WTC11 (cell line): ENCODE measurements around the gene ZBP1. TPM values are rescaled to one million over a fixed set of nuclear protein-coding genes. Genes with fewer than 3 reads are reported as not detected.

Experiments
- ATAC-seq: fragments of 200-7000 bp; cut with Tn5 transposase; 2 replicates; pipeline ENCODE4 v1.10.0; 2021; ENCODE audit warnings: mild to moderate bottlenecking, moderate library complexity
- CTCF ChIA-PET: fragments of 300-600 bp; sonication (Branson Sonifier 250); formaldehyde crosslinking; loops from one replicate; lab custom pipeline; 2021; ENCODE audit warnings: antibody characterized with exemption; lab: Charles Lee
- POLR2A ChIA-PET: fragments of 350-600 bp; sonication (Branson Sonifier 250); formaldehyde crosslinking; loops from one replicate; lab custom pipeline; 2021; ENCODE audit warnings: antibody characterized with exemption; lab: Charles Lee
- DNase-seq: peaks from one replicate; pipeline ENCODE4 v3.0.0; 2021; ENCODE audit warnings: low spot score
- H3K27ac Mint-ChIP-seq: 2 replicates; pipeline ENCODE4 v1.8.0; 2021; ENCODE audit warnings: mixed read lengths
- H3K27me3 Mint-ChIP-seq: 2 replicates; pipeline ENCODE4 v1.8.0; 2021; ENCODE audit warnings: low read depth, mild to moderate bottlenecking, moderate library complexity, mixed read lengths
- H3K36me3 Mint-ChIP-seq: 2 replicates; pipeline ENCODE4 v1.8.0; 2021; ENCODE audit warnings: mixed read lengths
- H3K4me1 Mint-ChIP-seq: 2 replicates; pipeline ENCODE4 v1.8.0; 2022; ENCODE audit warnings: mixed read lengths
- H3K4me3 Mint-ChIP-seq: 2 replicates; pipeline ENCODE4 v1.8.0; 2021; ENCODE audit warnings: mild to moderate bottlenecking, moderate library complexity, mixed read lengths
- H3K9me3 Mint-ChIP-seq: 2 replicates; pipeline ENCODE4 v1.8.0; 2021; ENCODE audit warnings: mixed read lengths
- ATF1 ChIP-seq: sonication (generic); formaldehyde crosslinking; IDR thresholded peaks from 2 replicates; pipeline ENCODE4 v1.8.1; 2023; ENCODE audit warnings: mild to moderate bottlenecking, moderate library complexity, missing genetic modification reagents
- CREB1 ChIP-seq: sonication (generic); formaldehyde crosslinking; IDR thresholded peaks from 2 replicates; pipeline ENCODE4 v1.8.0; 2023; ENCODE audit warnings: mild to moderate bottlenecking, missing genetic modification reagents
- E2F4 ChIP-seq: sonication (generic); formaldehyde crosslinking; IDR thresholded peaks from 2 replicates; pipeline ENCODE4 v1.8.1; 2022; ENCODE audit warnings: low read depth, mild to moderate bottlenecking, moderate library complexity, missing genetic modification reagents, borderline replicate concordance
- EMX1 ChIP-seq: fragments of 250-450 bp; sonication (Bioruptor Pico); IDR thresholded peaks from 2 replicates; pipeline ENCODE4 v1.8.0; 2021; ENCODE audit warnings: mild to moderate bottlenecking
- ETV6 ChIP-seq: sonication (generic); formaldehyde crosslinking; IDR thresholded peaks from 2 replicates; pipeline ENCODE4 v1.8.1; 2022; ENCODE audit warnings: mild to moderate bottlenecking, missing genetic modification reagents
- FOXP1 ChIP-seq: sonication (generic); formaldehyde crosslinking; IDR thresholded peaks from 2 replicates; pipeline ENCODE4 v1.8.0; 2022; ENCODE audit warnings: missing genetic modification reagents, mild to moderate bottlenecking, moderate library complexity, borderline replicate concordance
- HMGA2 ChIP-seq: fragments of 250-450 bp; sonication (Bioruptor Pico); IDR thresholded peaks from 2 replicates; pipeline ENCODE4 v1.4.0; 2021; ENCODE audit warnings: mild to moderate bottlenecking, moderate library complexity
- KAT7 ChIP-seq: sonication (generic); formaldehyde crosslinking; IDR thresholded peaks from 2 replicates; pipeline ENCODE4 v1.8.1; 2023; ENCODE audit warnings: missing genetic modification reagents, mild to moderate bottlenecking, borderline replicate concordance
- MLX ChIP-seq: sonication (generic); formaldehyde crosslinking; IDR thresholded peaks from 2 replicates; pipeline ENCODE4 v1.8.1; 2023; ENCODE audit warnings: mild to moderate bottlenecking, missing genetic modification reagents, moderate library complexity
- NFYB ChIP-seq: sonication (generic); formaldehyde crosslinking; conservative IDR thresholded peaks from 2 replicates; pipeline ENCODE4 v1.8.0; 2022; ENCODE audit warnings: low read depth, missing genetic modification reagents
- NR1H2 ChIP-seq: sonication (generic); formaldehyde crosslinking; IDR thresholded peaks from 2 replicates; pipeline ENCODE4 v1.9.0; 2021; ENCODE audit warnings: mild to moderate bottlenecking, moderate library complexity, missing genetic modification reagents
- SMAD3 ChIP-seq: sonication (generic); formaldehyde crosslinking; IDR thresholded peaks from 2 replicates; pipeline ENCODE4 v1.8.0; 2022; ENCODE audit warnings: missing genetic modification reagents, mild to moderate bottlenecking, borderline replicate concordance
- SMAD4 ChIP-seq: sonication (generic); formaldehyde crosslinking; IDR thresholded peaks from 2 replicates; pipeline ENCODE4 v1.8.0; 2022; ENCODE audit warnings: mild to moderate bottlenecking, missing genetic modification reagents
- SOX15 ChIP-seq: fragments of 250-450 bp; sonication (Bioruptor Pico); IDR thresholded peaks from 2 replicates; pipeline ENCODE4 v1.9.0; 2021; ENCODE audit warnings: mild to moderate bottlenecking
- TEAD1 ChIP-seq: sonication (generic); formaldehyde crosslinking; IDR thresholded peaks from 2 replicates; pipeline ENCODE4 v1.8.0; 2022; ENCODE audit warnings: mild to moderate bottlenecking, missing genetic modification reagents
- ZMAT4 ChIP-seq: fragments of 250-450 bp; sonication (Bioruptor Pico); IDR thresholded peaks from 2 replicates; pipeline ENCODE4 v1.9.0; 2021; ENCODE audit warnings: mild to moderate bottlenecking
- ZNF138 ChIP-seq: sonication (generic); formaldehyde crosslinking; conservative IDR thresholded peaks from 2 replicates; pipeline ENCODE4 v1.8.1; 2022; ENCODE audit warnings: mild to moderate bottlenecking, moderate library complexity, missing genetic modification reagents
- ZNF219 ChIP-seq: sonication (generic); formaldehyde crosslinking; IDR thresholded peaks from 2 replicates; pipeline ENCODE4 v1.8.0; 2023; ENCODE audit warnings: missing genetic modification reagents, mild to moderate bottlenecking, borderline replicate concordance
- ZNF232 ChIP-seq: sonication (generic); formaldehyde crosslinking; IDR thresholded peaks from 2 replicates; pipeline ENCODE4 v1.8.0; 2022; ENCODE audit warnings: mild to moderate bottlenecking, missing genetic modification reagents
- ZNF425 ChIP-seq: fragments of 250-450 bp; sonication (Bioruptor Pico); conservative IDR thresholded peaks from 2 replicates; pipeline ENCODE4 v1.9.0; 2021; ENCODE audit warnings: mild to moderate bottlenecking
- ZNF671 ChIP-seq: fragments of 250-450 bp; sonication (Bioruptor Pico); IDR thresholded peaks from 2 replicates; pipeline ENCODE4 v1.8.0; 2021; ENCODE audit warnings: mild to moderate bottlenecking
- total RNA-seq: library from RNA; stranded (reverse); gene quantifications from 3 replicates; pipeline ENCODE4 v1.2.3, GENCODE V29; 2021
- TF ChIP-seq, protein P1 (sequence below): sonication (generic); formaldehyde crosslinking; IDR thresholded peaks from 2 replicates; pipeline ENCODE4 v1.8.0; 2022; ENCODE audit warnings: mild to moderate bottlenecking, missing genetic modification reagents
- TF ChIP-seq, protein P2 (sequence below): sonication (generic); formaldehyde crosslinking; IDR thresholded peaks from 2 replicates; pipeline ENCODE4 v1.8.1; 2023; ENCODE audit warnings: mild to moderate bottlenecking, moderate library complexity, missing genetic modification reagents
- TF ChIP-seq, protein P3 (sequence below): sonication (generic); formaldehyde crosslinking; IDR thresholded peaks from 2 replicates; pipeline ENCODE4 v1.8.0; 2022; ENCODE audit warnings: mild to moderate bottlenecking, missing genetic modification reagents
- TF ChIP-seq, protein P4 (sequence below): fragments of 250-450 bp; sonication (Bioruptor Pico); IDR thresholded peaks from 2 replicates; pipeline ENCODE4 v2.1.2; 2022; ENCODE audit warnings: mild to moderate bottlenecking, moderate library complexity

The ZBP1 gene
- total RNA-seq, 1 experiment from 2014 or later, result not detected

DNA sequence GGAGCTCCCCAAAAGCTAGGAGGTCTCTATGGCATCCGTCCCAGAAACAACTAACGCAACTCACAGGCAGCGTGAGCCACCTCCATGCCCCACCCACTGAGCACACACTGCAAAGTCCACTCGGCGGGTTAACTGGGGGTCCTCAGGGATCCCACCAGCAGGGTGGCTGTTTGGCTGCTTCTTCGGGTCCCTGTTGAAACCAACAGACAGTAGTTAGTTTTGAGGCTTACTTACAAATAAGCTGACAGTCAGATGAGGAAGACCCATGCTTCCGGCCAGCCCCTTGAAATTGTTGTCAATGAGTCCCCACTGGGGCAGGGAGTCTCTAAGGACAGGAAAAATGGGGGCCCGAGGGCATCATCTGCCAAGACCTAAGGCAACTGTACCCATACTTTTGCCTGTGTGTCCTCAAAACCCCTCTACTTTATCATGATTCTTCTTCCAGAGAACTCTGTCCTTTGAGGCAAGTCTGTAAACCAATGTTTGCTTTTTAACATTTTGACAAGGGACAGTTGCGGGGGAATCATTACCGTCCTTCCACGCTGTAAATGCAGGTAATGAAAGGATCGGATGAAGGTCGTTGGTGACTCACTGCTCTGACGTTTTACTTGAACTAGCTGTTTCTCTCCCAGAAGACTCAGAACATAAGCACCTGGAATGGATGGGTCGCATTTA lies 61.5 kb downstream of the ZBP1 start:
- Mint-ChIP-seq H3K4me1 (peaks cover 6% of the 10 kb centered on the region), H3K27ac (no peak overlapping the region), H3K27me3 (no peaks in the 10 kb centered on the region), H3K9me3 (no peaks in the 10 kb centered on the region), H3K4me3 (no peak overlapping the region), H3K36me3 (no peaks in the 10 kb centered on the region)
- POLR2A ChIA-PET, result no interaction called here
- no peak for TF ChIP-seq SMAD3 (CRISPR knock-in tag)
- no peak for TF ChIP-seq FOXP1 (CRISPR knock-in tag)
- no peak for TF ChIP-seq TEAD1 (CRISPR knock-in tag)
- TF ChIP-seq ZNF671 (CRISPR knock-in tag), result no peak
- no peak for TF ChIP-seq ATF1 (CRISPR knock-in tag)
- TF ChIP-seq ZNF232 (CRISPR knock-in tag), result no peak
- no peak for TF ChIP-seq CREB1 (CRISPR knock-in tag)
- no peak for TF ChIP-seq SMAD4 (CRISPR knock-in tag)
- TF ChIP-seq ZNF219, result no peak
- DNase-seq (no peak), ATAC-seq (no peak)
- CTCF ChIA-PET, result interaction anchor here (1.2 to 1.5 kb wide), 2 partner anchors 10 to 15 kb away, joined by 3 to 4 read pairs; no protein-coding TSS in a partner anchor

GRCh38 chr20:57557926-57558613 lies 62.2 kb downstream of the ZBP1 start:
- Mint-ChIP-seq H3K27ac (no peak overlapping the region), H3K4me3 (no peak overlapping the region), H3K4me1 (peaks cover 9% of the 10 kb centered on the region), H3K27me3 (no peaks in the 10 kb centered on the region; the same call in 1 of the 2 replicates), H3K9me3 (no peaks in the 10 kb centered on the region), H3K36me3 (no peaks in the 10 kb centered on the region)
- TF ChIP-seq EMX1 (CRISPR knock-in tag) (no peak), E2F4 (CRISPR knock-in tag) (no peak), SOX15 (CRISPR knock-in tag) (no peak), ZNF425 (no peak), CREB1 (CRISPR knock-in tag) (no peak), MLX (no peak), ZNF138 (CRISPR knock-in tag) (no peak), ETV6 (no peak), KAT7 (no peak), NR1H2 (no peak), HMGA2 (CRISPR knock-in tag) (no peak), SMAD3 (CRISPR knock-in tag) (no peak), ZMAT4 (CRISPR knock-in tag) (no peak), SMAD4 (CRISPR knock-in tag) (no peak), NFYB (CRISPR knock-in tag) (no peak)
- TF ChIP-seq, protein P1, sequence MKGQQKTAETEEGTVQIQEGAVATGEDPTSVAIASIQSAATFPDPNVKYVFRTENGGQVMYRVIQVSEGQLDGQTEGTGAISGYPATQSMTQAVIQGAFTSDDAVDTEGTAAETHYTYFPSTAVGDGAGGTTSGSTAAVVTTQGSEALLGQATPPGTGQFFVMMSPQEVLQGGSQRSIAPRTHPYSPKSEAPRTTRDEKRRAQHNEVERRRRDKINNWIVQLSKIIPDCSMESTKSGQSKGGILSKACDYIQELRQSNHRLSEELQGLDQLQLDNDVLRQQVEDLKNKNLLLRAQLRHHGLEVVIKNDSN (CRISPR knock-in tag), result no peak
- TF ChIP-seq, protein P2, sequence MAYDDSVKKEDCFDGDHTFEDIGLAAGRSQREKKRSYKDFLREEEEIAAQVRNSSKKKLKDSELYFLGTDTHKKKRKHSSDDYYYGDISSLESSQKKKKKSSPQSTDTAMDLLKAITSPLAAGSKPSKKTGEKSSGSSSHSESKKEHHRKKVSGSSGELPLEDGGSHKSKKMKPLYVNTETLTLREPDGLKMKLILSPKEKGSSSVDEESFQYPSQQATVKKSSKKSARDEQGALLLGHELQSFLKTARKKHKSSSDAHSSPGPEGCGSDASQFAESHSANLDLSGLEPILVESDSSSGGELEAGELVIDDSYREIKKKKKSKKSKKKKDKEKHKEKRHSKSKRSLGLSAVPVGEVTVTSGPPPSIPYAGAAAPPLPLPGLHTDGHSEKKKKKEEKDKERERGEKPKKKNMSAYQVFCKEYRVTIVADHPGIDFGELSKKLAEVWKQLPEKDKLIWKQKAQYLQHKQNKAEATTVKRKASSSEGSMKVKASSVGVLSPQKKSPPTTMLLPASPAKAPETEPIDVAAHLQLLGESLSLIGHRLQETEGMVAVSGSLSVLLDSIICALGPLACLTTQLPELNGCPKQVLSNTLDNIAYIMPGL, result no peak
- TF ChIP-seq, protein P3, sequence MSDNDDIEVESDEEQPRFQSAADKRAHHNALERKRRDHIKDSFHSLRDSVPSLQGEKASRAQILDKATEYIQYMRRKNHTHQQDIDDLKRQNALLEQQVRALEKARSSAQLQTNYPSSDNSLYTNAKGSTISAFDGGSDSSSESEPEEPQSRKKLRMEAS, result no peak
- TF ChIP-seq, protein P4, sequence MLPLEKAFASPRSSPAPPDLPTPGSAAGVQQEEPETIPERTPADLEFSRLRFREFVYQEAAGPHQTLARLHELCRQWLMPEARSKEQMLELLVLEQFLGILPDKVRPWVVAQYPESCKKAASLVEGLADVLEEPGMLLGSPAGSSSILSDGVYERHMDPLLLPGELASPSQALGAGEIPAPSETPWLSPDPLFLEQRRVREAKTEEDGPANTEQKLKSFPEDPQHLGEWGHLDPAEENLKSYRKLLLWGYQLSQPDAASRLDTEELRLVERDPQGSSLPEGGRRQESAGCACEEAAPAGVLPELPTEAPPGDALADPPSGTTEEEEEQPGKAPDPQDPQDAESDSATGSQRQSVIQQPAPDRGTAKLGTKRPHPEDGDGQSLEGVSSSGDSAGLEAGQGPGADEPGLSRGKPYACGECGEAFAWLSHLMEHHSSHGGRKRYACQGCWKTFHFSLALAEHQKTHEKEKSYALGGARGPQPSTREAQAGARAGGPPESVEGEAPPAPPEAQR (CRISPR knock-in tag), result no peak
- ATAC-seq (no peak), DNase-seq (no peak)
- ChIA-PET CTCF (interaction anchor here (1.2 to 1.5 kb wide), 2 partner anchors 10 to 15 kb away, joined by 3 to 4 read pairs; no protein-coding TSS in a partner anchor), POLR2A (no interaction called here)
